HepG2 (cell line): ENCODE results near the gene CAMSAP3. TPM values are rescaled to one million over a fixed set of nuclear protein-coding genes. Genes with fewer than 3 reads are reported as not detected.

Experiments used
- ATAC-seq: fragments of 200-7000 bp; cut with Tn5 transposase; 3 replicates; pipeline ENCODE4 v1.9.1; 2020; ENCODE audit warnings: mild to moderate bottlenecking, moderate library complexity
- BruUV-seq: library from RNA; stranded (reverse); fragments of 400-500 nt; replicated peaks from 2 replicates; lab custom pipeline; 2021; lab: Mats Ljungman, UMichigan
- CTCF ChIA-PET: fragments of 300-600 bp; formaldehyde crosslinking; extraction: SDS; loops from one replicate; lab custom pipeline; 2021; ENCODE audit warnings: low total read pairs, inconsistent platforms, low intra/inter-chr PET ratio; lab: Yijun Ruan, JAX
- POLR2A ChIA-PET: fragments of 350-600 bp; sonication (Branson Sonifier 250); formaldehyde crosslinking; loops from one replicate; lab custom pipeline; 2020; ENCODE audit warnings: antibody characterized with exemption, inconsistent platforms; lab: Yijun Ruan, JAX
- DNase-seq: peaks from one replicate; pipeline ENCODE4 v3.0.0-alpha.2; 2015; ENCODE audit warnings: low spot score
- FAIRE-seq: peaks from 3 replicates; lab custom pipeline; 2011; peaks lifted over from hg19 to GRCh38; lab: Jason Lieb, UNC
- H2AFZ ChIP-seq: one replicate; pipeline ENCODE4 v1.6.1; 2011; ENCODE audit warnings: low read length, inconsistent platforms
- H3K27ac ChIP-seq: fragments of 300-600 bp; 3 replicates; pipeline ENCODE4 v1.8.0; 2011; ENCODE audit warnings: mixed run types, mild to moderate bottlenecking, mixed read lengths, low read length, inconsistent platforms; ENCODE audit not compliant: insufficient read depth; ENCODE audit errors: extremely low read length
- H3K27me3 ChIP-seq, 2 experiments: fragments of 200-600 bp in 1 of 2; 2 replicates in 1 of 2; 3 replicates in 1 of 2; pipeline versions ENCODE4 v1.6.0 to v1.8.0; 2011; ENCODE audit warnings: low read length in 2 of 2, mild to moderate bottlenecking in 2 of 2, moderate library complexity in 2 of 2, inconsistent platforms in 1 of 2; ENCODE audit not compliant: insufficient read depth in 2 of 2, control insufficient read depth in 1 of 2
- H3K36me3 ChIP-seq, 2 experiments: fragments of 200-600 bp in 1 of 2; replicated peaks in 1 of 2; 2 replicates in 1 of 2; 3 replicates in 1 of 2; pipeline versions ENCODE4 v1.5.1 to v1.8.0; 2011; ENCODE audit warnings: low read length in 2 of 2, inconsistent platforms in 1 of 2; ENCODE audit not compliant: insufficient read depth in 2 of 2, control insufficient read depth in 1 of 2
- H3K4me1 ChIP-seq: 2 replicates; pipeline ENCODE4 v1.5.1; 2012; ENCODE audit warnings: low read length, inconsistent platforms; ENCODE audit not compliant: insufficient read depth
- H3K4me2 ChIP-seq: 2 replicates; pipeline ENCODE4 v1.6.0; 2011; ENCODE audit warnings: low read depth, low read length, inconsistent platforms
- H3K4me3 ChIP-seq, 3 experiments: fragments of 200-600 bp in 1 of 3; sonication (generic), shearing (Covaris generic) in 1 of 3; replicated peaks in 1 of 3; 2 replicates each; pipeline ENCODE4 v1.5.1; 2011 to 2016; ENCODE audit warnings: low read length in 3 of 3, inconsistent platforms in 2 of 3, low read depth in 2 of 3, mild to moderate bottlenecking in 2 of 3, control low read depth in 1 of 3, mixed read lengths in 1 of 3; ENCODE audit not compliant: insufficient read depth in 1 of 3
- H3K79me2 ChIP-seq: one replicate; pipeline ENCODE4 v1.6.1; 2011; ENCODE audit warnings: low read length, inconsistent platforms; ENCODE audit not compliant: insufficient read depth
- H3K9ac ChIP-seq: 2 replicates; pipeline ENCODE4 v1.6.0; 2011; ENCODE audit warnings: mild to moderate bottlenecking, low read depth, low read length, inconsistent platforms; ENCODE audit not compliant: insufficient read depth
- H3K9me3 ChIP-seq: 2 replicates; pipeline ENCODE4 v1.5.1; 2012; ENCODE audit warnings: mild to moderate bottlenecking, low read length
- H4K20me1 ChIP-seq: 2 replicates; pipeline ENCODE4 v1.6.0; 2011; ENCODE audit warnings: inconsistent platforms, mild to moderate bottlenecking, low read length, moderate library complexity; ENCODE audit not compliant: insufficient read depth
- CTCF ChIP-seq: sonication (generic); formaldehyde crosslinking; IDR thresholded peaks from 2 replicates; pipeline ENCODE4 v1.5.0; 2020; ENCODE audit warnings: mild to moderate bottlenecking, missing genetic modification reagents, moderate library complexity
- GABPB1 ChIP-seq: IDR thresholded peaks from 2 replicates; pipeline ENCODE4 v1.6.1; 2016; ENCODE audit warnings: mild to moderate bottlenecking, missing genetic modification reagents, moderate library complexity, missing compliant biosample characterization
- KLF16 ChIP-seq, 2 experiments: sonication (generic) in 1 of 2; formaldehyde crosslinking in 1 of 2; IDR thresholded peaks; 2 replicates each; pipeline versions ENCODE4 v1.6.1 to v1.8.0; 2016 to 2023; ENCODE audit warnings: missing genetic modification reagents in 2 of 2, missing compliant biosample characterization in 1 of 2
- MEF2D ChIP-seq: sonication (generic); formaldehyde crosslinking; IDR thresholded peaks from 2 replicates; pipeline ENCODE4 v1.5.1; 2020; ENCODE audit warnings: mild to moderate bottlenecking, missing genetic modification reagents
- NONO ChIP-seq, 2 experiments: fragments of 450-650 bp in 1 of 2; sonication (generic) in 1 of 2; formaldehyde crosslinking in 1 of 2; IDR thresholded peaks in 1 of 2; conservative IDR thresholded peaks in 1 of 2; 2 replicates each; pipeline versions ENCODE4 v1.6.1 to v1.8.0; 2017 to 2022; ENCODE audit warnings: mild to moderate bottlenecking in 1 of 2, missing genetic modification reagents in 1 of 2, moderate library complexity in 1 of 2
- NR3C1 ChIP-seq: sonication (generic); formaldehyde crosslinking; IDR thresholded peaks from 2 replicates; pipeline ENCODE4 v1.4.0; 2020; ENCODE audit warnings: missing genetic modification reagents
- PRDM15 ChIP-seq: sonication (generic); formaldehyde crosslinking; IDR thresholded peaks from 2 replicates; pipeline ENCODE4 v1.4.0; 2020; ENCODE audit warnings: missing genetic modification reagents
- SAFB2 ChIP-seq: sonication (generic); formaldehyde crosslinking; IDR thresholded peaks from 2 replicates; pipeline ENCODE4 v1.5.1; 2020; ENCODE audit warnings: missing genetic modification reagents, low read depth, mild to moderate bottlenecking, borderline replicate concordance
- SKI ChIP-seq: fragments of 450-650 bp; IDR thresholded peaks from one replicate; pipeline ENCODE4 v1.6.1; 2018; ENCODE audit warnings: mild to moderate bottlenecking; ENCODE audit not compliant: partially characterized antibody
- ZNF280D ChIP-seq: sonication (generic); formaldehyde crosslinking; IDR thresholded peaks from 2 replicates; pipeline ENCODE4 v1.5.1; 2020; ENCODE audit warnings: mild to moderate bottlenecking, missing genetic modification reagents
- ZNF766 ChIP-seq: sonication (generic); formaldehyde crosslinking; IDR thresholded peaks from 2 replicates; pipeline ENCODE4 v1.5.0; 2020; ENCODE audit warnings: missing genetic modification reagents, borderline replicate concordance
- WGBS: methylation state at CpG from one replicate; pipeline ENCODE4 v1.1.6; 2017; ENCODE audit warnings: low lambda C conversion rate; 5-methylcytosine and 5-hydroxymethylcytosine counted together
- in situ Hi-C: cut with HindIII; loops from 2 replicates; pipeline ENCODE4 v1.10.0; 2017; ENCODE audit warnings: low pct_unique_long_range_greater_than_20kb; ENCODE audit not compliant: extremely low pct_ligation_motif_present
- intact Hi-C: fragments of 100-400 bp; cut with micrococcal nuclease; formaldehyde crosslinking; loops from one replicate; pipeline ENCODE4 v1.10.0; 2022; ENCODE audit not compliant: unreplicated experiment
- polyA plus RNA-seq, 8 experiments: library from polyadenylated mRNA; depleted of rRNA in 3 of 8; stranded (reverse) in 7 of 8; unstranded in 1 of 8; fragments of >200 nt; fragmentation: Illumina TruSeq in 4 of 8; extraction: Trizol in 4 of 8; gene quantifications; 2 replicates each; pipeline versions ENCODE4 v1.2.1 to v1.2.3, GENCODE V29; 2011 to 2016; ENCODE audit warnings: low read depth in 4 of 8, missing spikeins in 1 of 8, mixed read lengths in 1 of 8; ENCODE audit not compliant: insufficient read depth in 1 of 8
- total RNA-seq, 5 experiments: library from RNA; depleted of rRNA; stranded (reverse); fragments of >200 nt; fragmentation: Illumina TruSeq; extraction: Trizol; gene quantifications; 2 replicates each; pipeline ENCODE4 v1.2.3, GENCODE V29; 2016; ENCODE audit warnings: low read depth in 1 of 5

Gene CAMSAP3
- total and polyA plus RNA-seq, 2 of the 13 experiments (the other 11 are each of a cell fraction or from before 2014, with no cell fraction given), result 10.8 to 11.8 TPM

GRCh38 chr19:7652061-7652641, 56.5 kb downstream of the CAMSAP3 start:
- intact Hi-C loops, result loop anchor here (1.0 kb wide), 2 partner anchors 29 to 115 kb away; no protein-coding TSS in a partner anchor
- Histone ChIP-seq H3K9ac (no peak overlapping the region), H3K79me2 (no peaks in the 10 kb centered on the region), H3K27me3 (no peaks in the 10 kb centered on the region), H3K4me2 (peak overlapping the region; percentile 66), H3K9me3 (no peaks in the 10 kb centered on the region), H4K20me1 (no peaks in the 10 kb centered on the region), H3K4me3 (peak overlapping the region in 1 of 3 experiments; percentile 31; a peak in 1 of 6 replicates), H3K27ac (peak overlapping the region; percentile 58), H3K4me1 (peaks cover 17% of the 10 kb centered on the region), H2AFZ (no peak overlapping the region), H3K36me3 (no peaks in the 10 kb centered on the region)
- ChIA-PET POLR2A (interaction anchor here (0.6 to 1.1 kb wide), 5 partner anchors 11 to 566 kb away, joined by 3 to 7 read pairs (median 4); partner anchors contain the start of genes CAMSAP3, PET100 and XAB2), CTCF (interaction anchor here (1.4 to 2.3 kb wide), 3 partner anchors 26 to 148 kb away, joined by 6 to 34 read pairs (median 7); partner anchors contain the start of gene TRAPPC5)
- ATAC-seq (peak; percentile 88), DNase-seq (peak; percentile 96), FAIRE-seq (peak; percentile 93)
- 2% methylated on average over 28 of the region's 28 CpGs for WGBS
- in situ Hi-C loops, result no loop called here
- BruUV-seq, result no TSS peak
- peak; percentile 37; the same call in 1 of the 2 replicates for TF ChIP-seq GABPB1 (CRISPR knock-in tag)
- TF ChIP-seq NONO (IDR thresholded peaks at IDR 0.05), result no peak
- peak; percentile 87 for TF ChIP-seq NONO (CRISPR knock-in tag; conservative IDR thresholded peaks at IDR 0.05)
- TF ChIP-seq CTCF, result peak; percentile 89
- no peak; the same call in 1 of the 2 replicates for TF ChIP-seq ZNF766 (CRISPR knock-in tag)
- peak; percentile 82 for TF ChIP-seq MEF2D (CRISPR knock-in tag)
- no peak for TF ChIP-seq ZNF280D (CRISPR knock-in tag)
- no peak for TF ChIP-seq NR3C1 (CRISPR knock-in tag)
- no peak for TF ChIP-seq SAFB2 (CRISPR knock-in tag)
- TF ChIP-seq PRDM15, result no peak
- peak in 1 of 2 experiments; percentile 89; a peak in 2 of 4 replicates for TF ChIP-seq KLF16 (CRISPR knock-in tag; IDR thresholded peaks at IDR 0.05)
- TF ChIP-seq SKI, result peak; percentile 98
